ENCODE measurements around the gene CD300LB. TPM values are rescaled to one million over a fixed set of nuclear protein-coding genes. Genes with fewer than 3 reads are reported as not detected.

The CD300LB gene
- total and polyA plus RNA-seq, 12 donors: 0.14 to 1.7 (median 0.25) TPM; not detected in 5

DNA sequence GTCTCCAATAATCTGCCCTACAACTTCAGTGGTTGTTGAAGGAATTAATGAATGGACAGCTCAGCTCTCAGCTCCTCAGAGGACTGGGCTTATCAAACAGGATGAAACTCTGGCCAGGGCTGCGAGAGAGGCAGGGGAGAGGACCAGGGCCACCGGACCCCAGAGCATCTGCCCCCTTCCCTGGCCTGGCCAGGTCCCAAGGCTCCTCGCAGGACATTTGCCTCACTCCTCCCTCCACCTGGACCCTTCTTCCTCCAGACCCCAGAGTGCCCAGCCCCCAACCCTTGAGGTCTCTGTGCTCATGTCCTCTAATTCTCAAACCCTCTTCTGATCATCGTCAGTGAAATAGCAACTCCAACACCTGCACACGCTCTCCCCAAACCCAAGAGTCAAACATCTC, 10.9 kb upstream of the CD300LB start:
- H3K36me3 ChIP-seq: no peaks in the 10 kb centered on the region
- H3K9me3 ChIP-seq: no peaks in the 10 kb centered on the region
- ATAC-seq (no peak), DNase-seq (no peak)
- 73 to 74% methylated on average over 5 of the region's 5 CpGs for WGBS, 2 donors
- peaks cover 0 to 5% (median under 1%) of the 10 kb centered on the region in 7 donors for H3K27me3 ChIP-seq
- no peak overlapping the region for H3K4me3 ChIP-seq
- no peaks in the 10 kb centered on the region for H3K4me1 ChIP-seq
- no peak overlapping the region for H3K27ac ChIP-seq
- intact Hi-C loops (cut with DNase I): no loop called here
- TF ChIP-seq, protein P1, sequence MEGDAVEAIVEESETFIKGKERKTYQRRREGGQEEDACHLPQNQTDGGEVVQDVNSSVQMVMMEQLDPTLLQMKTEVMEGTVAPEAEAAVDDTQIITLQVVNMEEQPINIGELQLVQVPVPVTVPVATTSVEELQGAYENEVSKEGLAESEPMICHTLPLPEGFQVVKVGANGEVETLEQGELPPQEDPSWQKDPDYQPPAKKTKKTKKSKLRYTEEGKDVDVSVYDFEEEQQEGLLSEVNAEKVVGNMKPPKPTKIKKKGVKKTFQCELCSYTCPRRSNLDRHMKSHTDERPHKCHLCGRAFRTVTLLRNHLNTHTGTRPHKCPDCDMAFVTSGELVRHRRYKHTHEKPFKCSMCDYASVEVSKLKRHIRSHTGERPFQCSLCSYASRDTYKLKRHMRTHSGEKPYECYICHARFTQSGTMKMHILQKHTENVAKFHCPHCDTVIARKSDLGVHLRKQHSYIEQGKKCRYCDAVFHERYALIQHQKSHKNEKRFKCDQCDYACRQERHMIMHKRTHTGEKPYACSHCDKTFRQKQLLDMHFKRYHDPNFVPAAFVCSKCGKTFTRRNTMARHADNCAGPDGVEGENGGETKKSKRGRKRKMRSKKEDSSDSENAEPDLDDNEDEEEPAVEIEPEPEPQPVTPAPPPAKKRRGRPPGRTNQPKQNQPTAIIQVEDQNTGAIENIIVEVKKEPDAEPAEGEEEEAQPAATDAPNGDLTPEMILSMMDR (IDR thresholded peaks at IDR 0.05): no peak

GRCh38 chr17:74541176-74542111, 10.2 kb upstream of the CD300LB start:
- intact Hi-C loops (cut with DNase I): no loop called here
- TF ChIP-seq, protein P1 (IDR thresholded peaks at IDR 0.05): no peak
- no peaks in the 10 kb centered on the region for H3K4me1 ChIP-seq
- DNase-seq: no peak
- H3K9me3 ChIP-seq: no peaks in the 10 kb centered on the region
- H3K36me3 ChIP-seq: no peaks in the 10 kb centered on the region
- no peak for ATAC-seq
- peaks cover 0 to 5% (median 3%) of the 10 kb centered on the region in 7 donors for H3K27me3 ChIP-seq
- 70 to 73% methylated on average over 23 of the region's 23 CpGs for WGBS, 2 donors
- H3K4me3 ChIP-seq: no peak overlapping the region
- no peak overlapping the region for H3K27ac ChIP-seq

- Histone ChIP-seq H3K9me3 (peaks cover 0 to 13% (median 0%) of the 10 kb centered on the region in 11 donors), H3K36me3 (no peaks in the 10 kb centered on the region), H3K4me1 (no peaks in the 10 kb centered on the region), H3K27ac (no peak overlapping the region), H3K4me3 (no peak overlapping the region), H3K27me3 (peaks cover 0 to 11% (median 3%) of the 10 kb centered on the region in 7 donors)
- no peak for DNase-seq
- WGBS, 2 donors: 70 to 76% methylated on average over 10 of the region's 10 CpGs
- intact Hi-C loops (cut with DNase I): no loop called here
- ATAC-seq: no peak
- TF ChIP-seq, protein P1 (IDR thresholded peaks at IDR 0.05): no peak
Measured at GRCh38 chr17:74539281-74539820, 8.1 kb upstream of the CD300LB start.

DNA sequence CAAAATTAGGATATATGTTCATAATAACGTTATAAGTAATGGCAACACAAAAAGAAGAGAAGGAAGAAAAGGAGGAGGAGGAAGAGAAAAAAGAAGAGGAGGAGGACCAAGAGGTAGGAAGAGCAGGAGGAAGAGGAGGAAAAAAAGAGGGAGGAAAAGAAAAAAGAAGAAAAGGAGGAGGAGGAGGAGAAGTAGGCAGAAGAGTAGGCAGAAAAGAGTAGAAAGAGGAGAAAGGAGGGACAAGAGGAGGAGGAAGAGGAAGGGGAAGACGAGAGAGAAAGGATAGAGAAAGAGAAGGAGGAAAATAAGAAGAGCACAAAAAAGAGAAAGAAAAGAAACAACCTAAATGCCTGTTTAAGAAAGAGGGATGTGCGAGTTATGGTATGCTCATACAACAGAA, 5.6 kb upstream of the CD300LB start:
- DNase-seq (no peak), ATAC-seq (no peak)
- H3K9me3 ChIP-seq: peaks cover 0 to 13% (median 0%) of the 10 kb centered on the region in 11 donors
- H3K36me3 ChIP-seq: no peaks in the 10 kb centered on the region
- 74 to 76% methylated on average over 3 of the region's 3 CpGs for WGBS, 2 donors
- TF ChIP-seq, protein P1 (IDR thresholded peaks at IDR 0.05): no peak
- intact Hi-C loops (cut with DNase I): no loop called here
- H3K4me3 ChIP-seq: no peak overlapping the region
- peaks cover 0 to 24% (median 3%) of the 10 kb centered on the region in 7 donors for H3K27me3 ChIP-seq
- H3K27ac ChIP-seq: no peak overlapping the region
- H3K4me1 ChIP-seq: peaks cover 0 to 9% (median 0%) of the 10 kb centered on the region in 9 donors
